PC-9 (cell line): ENCODE results near the gene MAL. TPM values are rescaled to one million over a fixed set of nuclear protein-coding genes. Genes with fewer than 3 reads are reported as not detected.
A peak's percentile ranks its signal among the peaks of the same experiment; 100 is the strongest.

Source experiments
- BruUV-seq: library from RNA; stranded (reverse); fragments of 400-500 nt; replicated peaks from 2 replicates; lab custom pipeline; 2021; lab: Mats Ljungman, UMichigan
- CTCF ChIA-PET: fragments of 300-600 bp; sonication (Branson Sonifier 250); formaldehyde crosslinking; loops from one replicate; lab custom pipeline; 2022; ENCODE audit warnings: antibody characterized with exemption; lab: Charles Lee
- POLR2A ChIA-PET: fragments of 300-600 bp; sonication (Branson Sonifier 250); formaldehyde crosslinking; loops from one replicate; lab custom pipeline; 2022; ENCODE audit warnings: antibody characterized with exemption; ENCODE audit not compliant: unreplicated experiment; lab: Charles Lee
- DNase-seq, 2 experiments: peaks; one replicate each; pipeline versions ENCODE4 v3.0.0 to v3.0.0-alpha.2; 2015 to 2022; ENCODE audit warnings: mixed read lengths in 1 of 2
- H2AFZ ChIP-seq: fragments of 200-600 bp; sonication (generic); 2 replicates; pipeline ENCODE4 v1.8.1; 2017; ENCODE audit warnings: antibody characterized with exemption
- H3F3A ChIP-seq: fragments of 200-600 bp; sonication (generic); 2 replicates; pipeline ENCODE4 v1.8.1; 2017; ENCODE audit warnings: antibody characterized with exemption, mild to moderate bottlenecking, low read depth; ENCODE audit not compliant: insufficient read depth
- H3K27ac ChIP-seq: fragments of 200-600 bp; sonication (generic); 2 replicates; pipeline ENCODE4 v1.6.1; 2016; ENCODE audit warnings: mixed run types
- H3K27me3 ChIP-seq: fragments of 200-600 bp; sonication (generic); 2 replicates; pipeline ENCODE4 v1.6.1; 2016; ENCODE audit warnings: low read depth, mixed run types; ENCODE audit not compliant: insufficient read depth
- H3K36me3 ChIP-seq: fragments of 200-600 bp; sonication (generic); 2 replicates; pipeline ENCODE4 v1.6.1; 2016; ENCODE audit warnings: low read depth, mixed run types
- H3K4me1 ChIP-seq: fragments of 200-600 bp; sonication (generic); replicated peaks from 2 replicates; pipeline ENCODE4 v1.6.1; 2016; ENCODE audit warnings: mixed run types; ENCODE audit not compliant: insufficient read depth
- H3K4me2 ChIP-seq: fragments of 200-600 bp; sonication (generic); 2 replicates; pipeline ENCODE4 v1.6.1; 2017; ENCODE audit warnings: mixed run types
- H3K4me3 ChIP-seq: fragments of 200-600 bp; sonication (generic); 2 replicates; pipeline ENCODE4 v1.6.1; 2016; ENCODE audit warnings: mixed run types
- H3K79me2 ChIP-seq: fragments of 200-600 bp; sonication (generic); 2 replicates; pipeline ENCODE4 v1.6.1; 2017; ENCODE audit warnings: low read depth, mixed run types
- H3K9me2 ChIP-seq: fragments of 200-600 bp; sonication (generic); 2 replicates; pipeline ENCODE4 v1.8.1; 2017; ENCODE audit warnings: mild to moderate bottlenecking; ENCODE audit not compliant: insufficient read depth
- H3K9me3 ChIP-seq: fragments of 200-600 bp; sonication (generic); 2 replicates; pipeline ENCODE4 v1.8.1; 2016; ENCODE audit warnings: low read depth; ENCODE audit not compliant: insufficient read depth
- H4K20me1 ChIP-seq: fragments of 200-600 bp; sonication (generic); 2 replicates; pipeline ENCODE4 v1.8.1; 2017; ENCODE audit not compliant: insufficient read depth
- EZH2 ChIP-seq: fragments of 200-600 bp; sonication (generic); IDR thresholded peaks from 2 replicates; pipeline ENCODE4 v1.8.0; 2017; ENCODE audit warnings: antibody characterized with exemption, low read depth
- intact Hi-C: fragments of 100-400 bp; cut with micrococcal nuclease; formaldehyde crosslinking; loops from one replicate; pipeline ENCODE4 v1.10.0; 2022; ENCODE audit not compliant: unreplicated experiment
- total RNA-seq: library from RNA; stranded (reverse); gene quantifications from 2 replicates; pipeline ENCODE4 v1.2.3, GENCODE V29; 2021
- TF ChIP-seq, protein P1 (sequence below): fragments of 200-600 bp; sonication (generic); conservative IDR thresholded peaks from 2 replicates; pipeline ENCODE4 v1.6.1; 2017; ENCODE audit warnings: mixed run types, antibody characterized with exemption, mild to moderate bottlenecking, moderate library complexity

The MAL gene
- total RNA-seq, 1 experiment from 2014 or later, result 146 TPM

GRCh38 chr2:95051626-95052025, 26.1 kb downstream of the MAL start:
- peak overlapping the region; percentile 54 for H3K4me2 ChIP-seq

GRCh38 chr2:95052307-95052706, 26.8 kb downstream of the MAL start:
- Histone ChIP-seq H3F3A (peaks cover 68% of the 10 kb centered on the region), H3K4me1 (peaks cover 98% of the 10 kb centered on the region), H3K4me2 (peak overlapping the region; percentile 54), H3K4me3 (no peak overlapping the region), H2AFZ (no peak overlapping the region), H3K27ac (peak overlapping the region; percentile 92), H3K27me3 (no peaks in the 10 kb centered on the region), H3K9me3 (no peaks in the 10 kb centered on the region), H4K20me1 (no peaks in the 10 kb centered on the region), H3K36me3 (peaks cover 39% of the 10 kb centered on the region), H3K79me2 (peaks cover 11% of the 10 kb centered on the region), H3K9me2 (no peaks in the 10 kb centered on the region)
- BruUV-seq, result no TSS peak
- TF ChIP-seq, protein P1, sequence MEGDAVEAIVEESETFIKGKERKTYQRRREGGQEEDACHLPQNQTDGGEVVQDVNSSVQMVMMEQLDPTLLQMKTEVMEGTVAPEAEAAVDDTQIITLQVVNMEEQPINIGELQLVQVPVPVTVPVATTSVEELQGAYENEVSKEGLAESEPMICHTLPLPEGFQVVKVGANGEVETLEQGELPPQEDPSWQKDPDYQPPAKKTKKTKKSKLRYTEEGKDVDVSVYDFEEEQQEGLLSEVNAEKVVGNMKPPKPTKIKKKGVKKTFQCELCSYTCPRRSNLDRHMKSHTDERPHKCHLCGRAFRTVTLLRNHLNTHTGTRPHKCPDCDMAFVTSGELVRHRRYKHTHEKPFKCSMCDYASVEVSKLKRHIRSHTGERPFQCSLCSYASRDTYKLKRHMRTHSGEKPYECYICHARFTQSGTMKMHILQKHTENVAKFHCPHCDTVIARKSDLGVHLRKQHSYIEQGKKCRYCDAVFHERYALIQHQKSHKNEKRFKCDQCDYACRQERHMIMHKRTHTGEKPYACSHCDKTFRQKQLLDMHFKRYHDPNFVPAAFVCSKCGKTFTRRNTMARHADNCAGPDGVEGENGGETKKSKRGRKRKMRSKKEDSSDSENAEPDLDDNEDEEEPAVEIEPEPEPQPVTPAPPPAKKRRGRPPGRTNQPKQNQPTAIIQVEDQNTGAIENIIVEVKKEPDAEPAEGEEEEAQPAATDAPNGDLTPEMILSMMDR, result no peak
- no peak for TF ChIP-seq EZH2
- DNase-seq, result peak; percentile 93 to 99
- intact Hi-C loops, result loop anchor here (1.0 kb wide), 5 partner anchors 8 to 26 kb away; no protein-coding TSS in a partner anchor
- POLR2A ChIA-PET, result interaction anchor here (0.6 to 1.3 kb wide), 3 partner anchors 18 to 26 kb away, joined by 4 to 7 read pairs (median 5); no protein-coding TSS in a partner anchor
- CTCF ChIA-PET, result interaction anchor here (0.6 to 3.6 kb wide), 7 partner anchors 9 to 66 kb away, joined by 3 to 14 read pairs (median 3); partner anchors contain the start of gene MAL

More at GRCh38 chr2:95051626-95052025, 26.1 kb downstream of the MAL start:
- Histone ChIP-seq H3K79me2 (peaks cover 12% of the 10 kb centered on the region), H3K36me3 (peaks cover 39% of the 10 kb centered on the region), H3K9me2 (no peaks in the 10 kb centered on the region), H3K4me1 (peaks cover 92% of the 10 kb centered on the region), H3K4me3 (no peak overlapping the region), H3K27ac (peak overlapping the region; percentile 92), H4K20me1 (no peaks in the 10 kb centered on the region), H3K27me3 (no peaks in the 10 kb centered on the region), H3K9me3 (no peaks in the 10 kb centered on the region), H3F3A (peaks cover 65% of the 10 kb centered on the region), H2AFZ (no peak overlapping the region)
- no peak for TF ChIP-seq EZH2
- TF ChIP-seq, protein P1, result no peak
- intact Hi-C loops, result loop anchor here (1.0 kb wide), 5 partner anchors 8 to 25 kb away; no protein-coding TSS in a partner anchor
- CTCF ChIA-PET, result interaction anchor here (0.6 to 3.6 kb wide), 4 partner anchors 20 to 224 kb away, joined by 3 to 14 read pairs (median 5); no protein-coding TSS in a partner anchor
- no peak for DNase-seq
- POLR2A ChIA-PET, result interaction anchor here (1.3 kb wide), 1 partner anchor 17 kb away, joined by 7 read pairs; no protein-coding TSS in a partner anchor
- no TSS peak for BruUV-seq

GRCh38 chr2:95052804-95053479, 27.4 kb downstream of the MAL start:
- Histone ChIP-seq H2AFZ (no peak overlapping the region), H3K36me3 (peaks cover 37% of the 10 kb centered on the region), H3K9me2 (no peaks in the 10 kb centered on the region), H3K4me1 (peaks cover 98% of the 10 kb centered on the region), H3K9me3 (no peaks in the 10 kb centered on the region), H3K4me2 (peak overlapping the region; percentile 54), H3K79me2 (peaks cover 17% of the 10 kb centered on the region), H4K20me1 (no peaks in the 10 kb centered on the region), H3K4me3 (no peak overlapping the region), H3K27me3 (no peaks in the 10 kb centered on the region), H3K27ac (peak overlapping the region; percentile 92), H3F3A (peaks cover 74% of the 10 kb centered on the region)
- intact Hi-C loops, result loop anchor here (1.0 kb wide), 5 partner anchors 7 to 27 kb away; no protein-coding TSS in a partner anchor
- ChIA-PET CTCF (interaction anchor here (0.6 to 3.6 kb wide), 9 partner anchors 10 to 66 kb away, joined by 3 to 14 read pairs (median 3); partner anchors contain the start of gene MAL), POLR2A (interaction anchor here (0.6 to 1.3 kb wide), 3 partner anchors 19 to 27 kb away, joined by 4 to 7 read pairs (median 5); no protein-coding TSS in a partner anchor)
- no peak for DNase-seq
- BruUV-seq, result no TSS peak
- no peak for TF ChIP-seq EZH2
- TF ChIP-seq, protein P1, result no peak
